ENCODE data around the gene OXGR1.
"Not testable (repeated sequence)": the region's sequence is repeated elsewhere in the genome, so short reads cannot be mapped to it uniquely, and the experiment has no call there.

Gene OXGR1

GRCh38 chr13:96994017-96994857 lies at the start of gene OXGR1:
Gene OXGR1, minus strand, starts transcription at chr13:96994476. Its CDS starts 6,717 bp downstream, at chr13:96987759.
- DNase-seq: no peak

- no peak for DNase-seq
Measured at GRCh38 chr13:97043302-97043701, 49.0 kb upstream of the OXGR1 start.

- DNase-seq: peak; percentile 1 to 50
Measured at GRCh38 chr13:97030705-97031452, 36.6 kb upstream of the OXGR1 start.

GRCh38 chr13:97028441-97029299 lies 34.4 kb upstream of the OXGR1 start:
- DNase-seq: peak; percentile 9 to 75

DNA sequence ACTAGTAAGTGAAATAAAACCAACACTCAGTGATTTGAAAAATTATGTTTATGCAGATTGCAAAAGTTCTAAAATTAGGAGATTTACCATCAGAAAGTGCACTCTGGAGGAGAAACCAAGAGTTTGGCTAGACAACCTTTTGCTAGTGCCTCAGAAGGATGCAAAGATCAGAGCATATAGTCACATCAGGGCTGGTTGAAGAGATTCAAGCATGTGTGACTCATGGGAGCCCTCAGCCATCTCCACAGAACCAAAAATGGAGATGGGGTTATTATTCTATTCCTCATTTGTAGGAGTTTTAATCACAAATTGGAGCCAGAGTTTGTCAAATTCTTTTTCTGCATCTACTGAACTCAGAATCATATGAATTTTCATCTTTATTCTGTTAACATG lies 32.9 kb upstream of the OXGR1 start:
- DNase-seq: no peak

GRCh38 chr13:97026531-97027161 lies 32.4 kb upstream of the OXGR1 start:
- DNase-seq: no peak

- not testable (repeated sequence) for DNase-seq
Measured at GRCh38 chr13:97023812-97024211, 29.5 kb upstream of the OXGR1 start.

DNA sequence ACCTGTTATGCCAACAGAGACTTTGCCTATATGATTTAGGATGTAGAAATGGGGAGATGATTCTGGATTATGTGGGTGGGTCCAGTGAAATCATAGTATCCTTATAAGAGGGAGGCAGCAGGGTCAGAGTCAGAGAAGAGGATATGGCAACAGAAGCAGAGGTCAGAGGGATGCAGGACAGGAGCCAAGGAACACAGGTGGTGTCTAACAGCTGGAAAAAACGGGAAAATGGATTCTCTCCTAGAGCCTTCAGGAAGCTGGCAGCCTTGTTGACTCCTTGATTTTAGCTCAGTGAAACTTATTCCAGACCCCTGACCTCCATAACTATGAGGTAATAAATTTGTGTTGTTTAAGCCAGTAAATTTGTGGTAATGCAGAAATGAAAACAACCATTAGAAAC lies 28.8 kb upstream of the OXGR1 start:
- DNase-seq: no peak

DNA sequence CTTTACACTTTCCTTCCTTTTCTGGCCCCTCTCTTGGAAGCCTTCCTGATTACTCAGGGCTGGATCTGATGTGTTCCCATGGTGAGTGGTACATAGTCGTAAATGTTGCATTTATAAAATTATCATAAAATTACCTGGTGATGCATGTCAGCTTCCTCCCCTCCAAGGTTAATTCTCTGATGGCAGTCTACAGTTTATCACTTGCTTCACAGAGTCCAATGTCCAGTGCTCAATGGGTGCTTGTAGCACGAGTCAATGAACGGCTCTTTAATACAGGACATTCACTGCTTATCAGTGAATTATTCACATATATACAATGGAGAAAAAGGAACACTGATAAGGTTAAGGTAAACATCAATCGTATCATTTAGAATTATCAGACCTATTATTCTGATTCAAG lies 27.0 kb upstream of the OXGR1 start:
- no peak for DNase-seq

DNA sequence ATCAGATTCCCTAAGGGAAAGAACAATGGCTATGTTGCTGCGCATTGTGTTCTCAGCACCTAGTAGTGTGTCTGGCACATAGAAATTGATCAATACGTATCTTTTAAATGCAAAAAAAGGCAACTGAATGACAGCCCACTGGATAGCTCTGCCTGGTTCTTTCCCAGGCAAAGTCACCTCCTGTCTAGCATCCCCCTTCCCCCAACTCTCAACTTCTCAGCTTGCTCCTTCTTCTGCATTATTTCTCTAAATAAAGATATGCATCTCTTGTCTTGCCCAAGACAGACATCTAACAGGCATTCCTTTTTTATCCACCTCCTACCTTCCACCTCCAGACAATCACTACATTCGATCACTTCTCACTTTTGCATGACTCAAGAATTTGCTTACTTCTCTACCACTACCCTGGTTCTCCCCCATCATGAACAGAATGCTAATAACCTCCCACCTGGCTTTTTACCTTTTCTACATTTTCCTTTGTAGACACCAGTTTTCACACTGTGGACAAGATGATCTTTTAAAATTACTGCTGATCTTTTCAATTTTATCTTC lies 26.5 kb upstream of the OXGR1 start:
- no peak for DNase-seq

- DNase-seq: no peak
Measured at GRCh38 chr13:97020194-97020593, 25.9 kb upstream of the OXGR1 start.

DNA sequence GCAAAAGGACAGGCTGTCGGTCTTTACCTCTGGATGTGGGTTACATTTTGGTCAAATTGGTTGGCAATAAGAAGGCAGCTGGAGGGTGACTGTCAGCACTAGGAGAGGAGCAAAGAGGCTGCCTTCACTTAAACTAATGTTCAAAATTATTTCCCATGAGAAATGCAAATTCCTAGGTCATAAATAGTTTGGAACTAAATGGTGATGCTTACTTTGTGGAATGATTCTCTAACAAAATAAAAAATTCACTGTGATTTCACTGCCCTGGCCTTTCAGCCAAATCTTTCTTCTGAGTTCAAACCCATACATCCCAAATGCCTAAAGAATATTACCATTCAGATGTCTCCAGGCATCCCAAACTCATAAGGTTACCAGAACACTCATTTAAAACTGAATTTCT lies 25.0 kb upstream of the OXGR1 start:
- no peak for DNase-seq

DNA sequence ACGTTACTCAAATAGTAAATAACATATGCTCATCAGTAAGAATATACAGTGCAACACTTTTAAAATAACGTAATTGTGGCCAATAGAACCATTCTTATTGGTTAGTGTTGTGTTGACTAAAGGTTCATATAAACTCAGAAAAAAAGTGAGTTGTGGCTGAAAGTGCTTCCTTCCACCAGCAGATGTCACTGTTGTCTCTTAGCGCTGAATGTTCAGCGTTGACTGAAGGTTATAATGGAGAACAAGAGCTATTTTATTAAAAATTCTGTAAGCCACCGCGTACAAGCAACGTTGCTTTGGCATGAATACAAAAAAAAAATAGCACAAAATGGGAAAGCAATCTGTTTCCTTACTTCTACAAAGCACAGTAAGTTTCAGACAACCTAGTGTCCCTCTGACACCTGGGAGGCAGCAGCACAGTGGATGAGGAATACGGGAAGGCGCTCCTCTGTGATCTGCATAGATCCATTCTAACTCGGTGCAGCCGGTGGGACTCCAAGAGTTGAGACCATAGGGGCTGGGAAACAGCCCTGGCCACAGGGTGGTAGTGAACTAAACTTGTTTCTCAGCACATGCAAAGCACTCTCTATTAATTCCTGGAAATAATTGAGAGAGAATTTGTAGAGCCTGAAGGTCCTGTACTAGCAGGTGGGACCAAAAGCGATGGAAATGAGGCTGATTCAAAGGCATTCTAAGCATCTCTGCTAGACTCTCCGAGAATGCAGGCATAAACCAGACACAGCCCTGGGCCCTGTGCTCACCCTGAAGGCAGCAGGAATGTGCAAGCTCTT lies 23.9 kb upstream of the OXGR1 start:
- DNase-seq: peak; percentile 34 to 66

DNA sequence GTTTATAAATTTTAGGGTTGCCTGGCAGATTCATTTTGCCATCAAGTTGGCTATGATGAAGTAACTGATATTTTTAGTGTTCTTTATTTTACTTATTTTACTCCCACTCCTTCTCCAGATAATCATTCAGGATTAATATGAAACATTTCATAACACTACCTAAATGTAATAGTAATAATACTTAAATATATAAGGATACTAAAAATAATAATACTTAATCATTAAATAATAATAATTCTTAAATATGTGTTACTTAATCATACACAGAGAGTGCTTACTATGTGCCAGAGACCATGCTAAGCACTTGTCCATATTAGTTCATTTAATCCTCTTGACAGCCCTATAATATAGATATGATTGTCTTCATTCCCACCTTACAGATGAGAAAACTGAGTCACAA lies 23.0 kb upstream of the OXGR1 start:
- no peak for DNase-seq

DNA sequence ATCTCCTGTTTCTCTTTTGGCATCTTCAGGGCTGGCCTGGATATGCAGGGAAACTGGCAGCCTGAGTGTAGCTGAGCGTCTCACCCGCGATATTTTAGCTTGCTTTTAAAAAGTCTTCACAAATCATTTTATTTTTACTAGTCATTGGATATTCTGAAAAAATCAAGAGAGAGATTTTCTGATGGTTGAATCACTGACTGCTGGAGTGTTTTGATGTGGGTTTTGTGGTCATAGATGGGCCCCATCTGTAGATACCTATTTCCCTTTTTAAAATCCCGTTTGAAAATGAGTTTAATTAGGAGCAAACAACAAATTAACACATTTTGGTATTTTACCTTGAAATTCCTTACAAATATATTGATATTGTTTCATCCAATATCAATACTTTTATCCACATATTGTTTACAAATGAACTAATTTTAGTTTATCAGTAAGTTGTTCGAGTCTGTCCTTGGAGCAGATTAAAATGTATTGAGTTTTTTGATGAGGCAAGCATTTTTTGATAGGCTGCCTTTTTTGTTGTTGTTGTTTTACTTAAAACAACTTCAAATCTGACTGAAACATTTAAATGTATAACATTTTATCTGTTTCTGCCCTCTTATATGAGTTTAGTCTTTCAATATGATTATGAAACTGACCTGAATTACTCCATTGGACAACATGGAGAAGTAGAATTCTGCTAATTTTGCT lies 21.5 kb upstream of the OXGR1 start:
- no peak for DNase-seq

GRCh38 chr13:97012251-97013048 lies 18.2 kb upstream of the OXGR1 start:
- no peak for DNase-seq

DNA sequence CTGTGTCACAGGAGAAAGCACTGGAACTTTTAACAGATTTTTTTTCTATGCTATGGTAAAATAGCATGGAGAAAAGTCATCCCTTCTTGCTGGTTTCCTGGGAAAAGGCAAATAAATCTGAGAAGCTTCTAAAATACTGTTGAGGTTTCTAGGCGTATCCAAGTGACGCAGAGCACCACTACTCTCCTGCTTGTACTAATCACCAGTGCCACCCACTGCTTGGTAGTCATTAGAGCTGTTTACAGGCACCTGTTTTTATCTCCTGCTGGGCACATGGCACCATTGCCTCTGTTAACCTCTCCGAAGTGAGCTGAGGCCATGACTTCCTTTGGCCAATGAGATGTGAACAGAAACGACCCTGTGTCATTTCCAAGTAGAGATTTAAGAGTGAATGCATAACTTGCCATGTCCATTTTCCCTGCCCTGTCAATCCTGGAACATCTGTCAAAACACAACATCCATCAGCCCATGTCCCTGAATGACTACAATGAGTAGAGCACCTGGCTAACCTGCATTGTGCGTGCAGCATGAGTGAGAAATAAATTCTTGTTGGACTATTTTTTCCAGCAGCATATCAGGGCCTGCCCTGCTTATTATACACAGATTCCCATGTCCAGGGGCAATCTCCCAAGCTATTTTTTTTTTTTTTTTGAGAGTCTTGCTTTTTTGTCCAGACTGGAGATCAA lies 17.3 kb upstream of the OXGR1 start:
- DNase-seq: no peak

DNA sequence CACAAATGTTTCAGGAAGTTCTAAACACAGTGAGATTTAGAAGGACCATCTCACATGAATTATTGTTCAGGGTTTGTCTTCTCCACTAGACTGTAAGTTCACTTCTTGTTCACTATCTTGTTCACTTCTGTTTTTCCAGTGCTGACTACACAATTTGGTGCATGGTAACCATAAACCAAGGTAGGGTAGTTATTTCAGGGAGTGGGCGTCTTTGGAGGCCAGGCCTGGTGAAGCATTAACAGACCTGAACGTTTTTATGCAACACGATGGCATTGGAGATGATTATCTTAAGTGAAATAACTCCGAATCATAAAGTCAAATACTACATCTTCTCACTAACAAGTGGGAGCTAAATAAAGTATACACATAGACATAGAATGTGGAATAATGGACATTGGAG lies 14.4 kb upstream of the OXGR1 start:
- no peak for DNase-seq

- DNase-seq: no peak
Measured at GRCh38 chr13:97005625-97006262, 11.5 kb upstream of the OXGR1 start.

All from NCI-H446 (cell line).